NCI-H2107 treated with DMSO at 0.1 percent for 48 hours (cell line): ENCODE measurements around the gene APBB1.
A peak's percentile ranks its signal among the peaks of the same experiment; 100 is the strongest.

Experiments
- DNase-seq: peaks from one replicate; lab custom pipeline; 2025; ENCODE audit not compliant: unreplicated experiment; lab: John Stamatoyannopoulos, UW

Gene APBB1

DNA sequence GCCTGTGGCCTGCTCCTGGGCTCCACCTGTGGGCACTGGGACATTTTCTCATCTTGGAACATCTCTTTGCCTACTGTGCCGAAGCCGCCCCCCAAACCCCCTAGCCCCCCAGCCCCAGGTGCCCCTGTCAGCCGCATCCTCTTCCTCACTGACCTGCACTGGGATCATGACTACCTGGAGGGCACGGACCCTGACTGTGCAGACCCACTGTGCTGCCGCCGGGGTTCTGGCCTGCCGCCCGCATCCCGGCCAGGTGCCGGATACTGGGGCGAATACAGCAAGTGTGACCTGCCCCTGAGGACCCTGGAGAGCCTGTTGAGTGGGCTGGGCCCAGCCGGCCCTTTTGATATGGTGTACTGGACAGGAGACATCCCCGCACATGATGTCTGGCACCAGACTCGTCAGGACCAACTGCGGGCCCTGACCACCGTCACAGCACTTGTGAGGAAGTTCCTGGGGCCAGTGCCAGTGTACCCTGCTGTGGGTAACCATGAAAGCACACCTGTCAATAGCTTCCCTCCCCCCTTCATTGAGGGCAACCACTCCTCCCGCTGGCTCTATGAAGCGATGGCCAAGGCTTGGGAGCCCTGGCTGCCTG is 27.3 kb downstream of the APBB1 start:
- peak; percentile 25 for DNase-seq

DNA sequence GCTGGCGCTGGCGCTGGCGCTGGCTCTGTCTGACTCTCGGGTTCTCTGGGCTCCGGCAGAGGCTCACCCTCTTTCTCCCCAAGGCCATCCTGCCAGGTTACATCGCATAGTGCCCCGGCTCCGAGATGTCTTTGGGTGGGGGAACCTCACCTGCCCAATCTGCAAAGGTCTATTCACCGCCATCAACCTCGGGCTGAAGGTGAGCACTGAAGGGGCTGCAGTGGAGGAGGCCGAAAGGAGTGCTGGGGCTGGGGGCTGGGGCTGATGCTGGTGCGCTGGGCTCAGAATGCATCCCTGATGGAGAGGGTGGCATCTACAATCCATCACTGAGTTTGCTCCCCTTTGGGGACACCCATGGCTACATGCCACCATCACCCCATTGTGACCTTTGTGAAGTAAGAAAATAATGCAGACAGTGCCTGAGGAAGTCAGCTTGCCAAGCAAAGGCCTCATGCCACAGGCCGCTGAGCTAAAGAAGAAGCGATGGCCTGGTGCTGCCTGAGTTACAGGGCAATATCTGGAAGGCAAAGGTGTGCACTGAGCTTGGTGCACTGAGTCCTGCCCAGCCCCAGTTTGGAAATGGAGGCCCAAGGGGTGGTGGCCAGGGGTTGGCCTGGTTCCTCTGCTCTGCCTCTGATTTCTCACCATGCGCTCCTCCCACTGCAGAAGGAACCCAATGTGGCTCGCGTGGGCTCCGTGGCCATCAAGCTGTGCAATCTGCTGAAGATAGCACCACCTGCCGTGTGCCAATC is 28.0 kb downstream of the APBB1 start:
- no peak for DNase-seq

- peak; percentile 79 for DNase-seq
Measured at GRCh38 chr11:6389905-6390717, 28.8 kb downstream of the APBB1 start, which contains the start of gene SMPD1. Gene SMPD1, plus strand, starts transcription at chr11:6390474. Its CDS starts 125 bp downstream, at chr11:6390599.

DNA sequence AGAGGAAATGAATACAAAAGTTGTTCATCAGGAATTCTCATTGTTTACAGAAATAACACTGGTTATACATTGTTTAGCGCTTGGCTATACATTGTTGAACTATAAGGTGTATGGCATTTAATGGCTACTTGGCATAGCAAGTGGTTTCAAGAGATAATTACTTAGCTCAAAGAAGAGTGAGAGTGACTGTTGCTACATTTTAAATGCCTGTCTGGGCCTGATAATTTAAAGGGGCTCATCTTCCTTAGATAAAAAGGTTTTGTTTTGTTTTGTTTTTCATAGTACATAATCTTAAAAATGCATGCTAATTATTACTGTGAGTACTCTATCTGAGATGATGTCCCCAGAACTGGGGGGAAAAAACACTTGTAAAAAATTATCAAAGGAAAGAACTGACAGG is 30.1 kb downstream of the APBB1 start:
- no peak for DNase-seq

DNA sequence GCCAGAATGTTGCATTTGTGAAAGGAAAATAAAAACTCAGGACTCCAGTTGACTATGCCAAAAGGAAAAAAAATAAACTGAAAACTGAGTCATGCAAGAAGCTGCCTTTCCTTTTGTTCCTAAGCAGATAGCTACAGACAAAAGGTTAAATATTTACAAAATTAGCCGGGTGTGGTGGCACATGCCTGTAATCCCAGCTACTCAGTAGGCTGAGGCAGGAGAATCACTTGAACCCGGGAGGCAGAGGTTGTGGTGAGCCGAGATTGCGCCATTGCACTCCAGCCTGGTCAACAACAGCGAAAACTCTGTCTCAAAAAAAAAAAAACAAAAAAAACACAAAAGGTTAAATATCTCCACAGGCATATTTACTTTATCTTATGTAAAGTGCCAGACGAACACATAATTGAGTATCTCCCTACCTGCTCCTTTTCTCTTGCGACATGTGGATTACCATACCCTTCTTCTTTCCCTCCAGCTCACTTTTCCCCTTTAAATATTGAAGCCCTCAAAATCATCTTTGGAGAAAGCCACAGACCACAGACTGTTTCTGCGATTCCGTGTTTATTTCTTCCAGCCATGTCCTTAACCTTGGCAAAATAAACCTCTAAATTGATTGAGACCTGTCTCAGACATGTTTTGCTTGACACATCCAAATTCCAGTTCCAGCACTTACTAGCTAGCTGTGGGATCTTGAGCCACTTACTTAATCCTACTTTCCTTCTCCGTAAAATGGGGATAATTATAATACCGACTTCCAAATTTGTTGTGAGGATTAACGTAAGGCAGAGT is 30.9 kb downstream of the APBB1 start:
- DNase-seq, result no peak

- no peak for DNase-seq
Measured at GRCh38 chr11:6385046-6385777, 33.7 kb downstream of the APBB1 start.

DNA sequence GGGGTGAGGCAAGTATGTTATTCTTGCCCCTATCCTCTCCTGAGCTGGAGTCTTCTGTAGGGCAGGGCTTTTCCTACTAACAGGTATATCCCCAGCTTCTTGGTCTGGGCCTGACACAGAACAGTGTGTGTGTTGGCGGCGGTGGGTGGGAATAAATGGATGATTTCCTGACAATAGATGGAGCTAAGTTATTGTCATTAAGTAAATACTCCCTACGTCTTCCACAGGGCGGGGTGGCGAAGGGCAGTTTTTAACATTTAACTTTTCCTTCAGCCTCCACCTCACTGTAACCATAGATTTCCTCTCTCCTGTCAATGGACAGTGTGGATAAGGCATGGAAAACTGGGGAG is 40.3 kb downstream of the APBB1 start:
- DNase-seq, result no peak

- DNase-seq, result no peak
Measured at GRCh38 chr11:6377902-6378639, 40.8 kb downstream of the APBB1 start.

DNA sequence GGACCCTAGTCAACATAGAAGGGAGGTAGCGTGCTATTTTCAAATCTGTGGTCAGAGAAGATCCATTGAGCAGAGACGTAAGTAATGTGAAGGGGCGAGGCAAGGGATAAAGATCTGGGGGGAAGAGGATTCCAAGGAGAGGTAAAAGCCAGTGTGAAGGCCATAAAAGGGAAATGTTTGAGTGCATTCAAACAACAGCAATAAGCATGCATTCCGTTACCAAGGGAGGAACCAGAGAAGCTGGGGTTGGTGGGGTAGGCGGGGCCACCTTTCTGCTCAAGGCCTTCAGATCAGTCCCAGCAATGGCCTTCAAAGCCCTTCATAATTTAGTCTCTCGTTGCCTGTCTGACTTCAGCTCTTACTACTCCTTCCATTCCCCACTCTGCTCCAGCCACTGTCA is 47.1 kb downstream of the APBB1 start:
- DNase-seq, result no peak

DNA sequence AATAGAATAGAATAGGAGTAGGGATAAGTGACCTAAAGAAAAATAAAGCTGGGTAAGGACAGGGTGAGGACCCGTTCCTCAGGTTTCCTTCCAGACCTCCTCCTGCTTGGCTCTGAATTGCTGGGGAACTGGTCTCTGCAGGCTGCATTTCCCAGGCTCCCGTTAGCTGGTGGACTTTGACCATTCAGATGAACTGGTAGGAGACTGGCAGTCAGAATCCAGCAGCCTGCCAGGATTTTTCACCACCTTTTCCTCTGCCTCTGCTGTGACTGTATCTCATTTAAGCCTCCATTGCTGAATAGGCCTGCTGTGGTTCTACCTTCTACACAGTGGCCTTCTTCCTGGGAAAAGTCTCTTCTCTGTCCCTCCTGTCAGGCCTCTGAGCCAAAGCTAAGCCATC is 53.2 kb downstream of the APBB1 start:
- DNase-seq, result no peak

DNA sequence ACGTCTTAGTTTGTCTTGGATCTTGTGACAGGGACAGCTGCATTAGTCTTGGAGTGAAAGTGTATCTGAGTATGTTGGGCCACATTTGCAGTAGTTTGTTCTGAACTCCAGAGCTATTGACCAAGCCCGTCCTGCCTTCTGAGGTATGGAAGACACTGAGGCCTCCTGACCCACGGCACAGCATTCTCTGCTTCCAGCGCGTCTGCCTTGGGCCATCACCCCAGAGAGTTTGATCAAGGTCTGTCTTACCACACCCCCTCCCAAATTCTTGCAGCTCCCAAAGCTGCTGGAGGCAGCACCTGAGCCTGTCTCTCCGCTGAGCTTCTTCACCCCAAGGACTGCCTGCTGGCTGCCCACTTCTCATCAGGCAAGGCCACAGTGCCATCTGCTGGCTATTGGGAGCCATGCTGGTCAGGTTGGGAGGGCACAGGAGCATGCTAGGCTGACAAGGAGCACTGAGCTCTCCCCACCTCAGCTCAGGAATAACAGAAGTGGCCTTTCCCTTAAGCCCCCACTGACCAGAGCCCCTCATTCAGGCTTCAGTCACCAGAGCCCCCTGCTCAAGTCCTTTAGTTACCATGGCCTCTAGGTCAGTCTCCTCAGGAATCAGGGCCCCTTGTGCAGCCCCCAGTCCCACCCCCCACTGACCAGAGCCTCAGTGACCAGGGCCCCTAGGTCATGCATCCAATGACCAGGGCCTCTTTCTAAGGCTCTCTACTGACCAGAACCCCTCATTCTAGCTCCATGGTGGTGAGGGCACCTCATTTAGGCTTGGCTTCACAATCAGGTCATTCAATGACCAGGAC is 55.8 kb downstream of the APBB1 start:
- DNase-seq, result peak; percentile 43

DNA sequence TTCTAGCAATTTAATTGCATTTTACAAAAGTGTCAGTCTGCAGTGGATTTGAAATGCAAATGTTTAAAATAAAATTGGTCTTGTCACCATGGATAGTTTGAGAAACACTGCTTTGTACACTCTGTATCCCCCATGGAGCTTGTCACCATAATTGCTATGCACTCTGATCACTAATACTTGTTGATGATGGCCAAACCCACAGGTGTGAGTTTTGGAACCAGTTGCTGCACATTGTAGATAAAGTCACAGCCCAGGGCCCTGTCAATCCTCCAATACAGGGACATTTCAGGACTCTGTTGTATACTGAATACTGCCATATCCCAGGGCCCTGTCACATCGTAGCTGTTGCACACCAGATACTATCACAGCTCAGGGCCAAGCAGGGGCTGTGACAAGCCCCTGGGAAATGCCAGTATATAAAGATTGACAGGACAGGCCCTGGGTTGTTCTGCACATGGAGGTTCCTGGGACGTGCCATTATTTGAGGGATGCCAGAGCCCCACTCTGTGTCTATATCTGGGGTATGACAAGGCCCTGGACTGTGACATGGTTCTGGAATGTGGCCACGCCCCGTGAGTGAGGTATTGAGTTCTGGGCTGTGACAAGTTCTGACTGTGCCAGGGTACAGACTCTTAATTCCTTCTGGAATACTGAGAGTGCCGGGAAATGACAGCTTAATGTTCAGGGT is 56.6 kb downstream of the APBB1 start:
- no peak for DNase-seq

GRCh38 chr11:6360183-6360582 is 58.7 kb downstream of the APBB1 start:
- no peak for DNase-seq

- no peak for DNase-seq
Measured at GRCh38 chr11:6357222-6357621, 61.7 kb downstream of the APBB1 start.

- no peak for DNase-seq
Measured at GRCh38 chr11:6356503-6357055, 62.3 kb downstream of the APBB1 start.

DNA sequence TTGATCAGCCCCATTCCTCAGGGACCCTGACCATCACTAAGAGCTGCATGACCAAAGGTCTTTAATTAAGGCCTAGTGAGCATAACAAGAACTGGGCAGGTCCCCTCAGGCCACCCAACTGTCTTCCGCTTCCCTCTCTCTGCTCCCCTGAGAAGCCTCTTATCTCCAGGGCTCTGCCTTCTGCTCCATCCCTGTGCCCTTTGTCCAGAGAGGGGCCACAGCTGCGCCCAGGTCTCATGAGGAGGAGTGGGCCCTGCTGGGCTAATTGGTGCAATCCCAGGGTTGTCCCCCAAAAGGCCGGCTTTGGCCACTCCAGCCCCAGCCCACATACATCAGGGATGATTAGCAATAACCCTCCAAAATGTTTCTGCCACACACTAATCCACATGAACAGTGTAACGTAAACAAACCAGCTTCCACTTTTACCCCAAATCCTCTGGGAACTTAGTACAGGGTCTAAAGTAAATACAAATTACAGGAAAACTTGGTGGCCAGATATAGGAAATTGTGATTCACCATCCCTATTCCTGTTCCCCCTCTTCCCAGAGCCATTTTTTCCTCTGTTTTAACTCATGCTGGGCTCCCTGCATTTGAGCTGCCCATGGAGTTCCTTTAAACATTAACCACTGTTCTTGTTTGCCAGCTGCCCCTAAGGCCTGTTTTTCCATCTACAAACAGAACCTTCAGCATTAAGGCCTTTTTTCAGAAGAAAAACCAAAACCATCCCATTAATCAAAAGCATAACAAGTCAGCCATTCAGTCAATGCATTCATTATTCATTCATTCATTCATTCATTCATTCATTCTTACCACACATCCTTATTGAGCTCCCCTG is 64.0 kb downstream of the APBB1 start:
- no peak for DNase-seq

GRCh38 chr11:6353367-6353987 is 65.4 kb downstream of the APBB1 start:
- peak; percentile 59 for DNase-seq
